IMR-90 (cell line): Measurements from ENCODE around the gene CNGB1. TPM values are rescaled to one million over a fixed set of nuclear protein-coding genes. Genes with fewer than 3 reads are reported as not detected.

Source experiments
- ATAC-seq: fragments of 200-7000 bp; cut with Tn5 transposase; 2 replicates; pipeline ENCODE4 v1.9.1; 2020; ENCODE audit warnings: low read depth, mild to moderate bottlenecking, moderate library complexity
- BruUV-seq: library from RNA; stranded (reverse); fragments of 400-500 nt; replicated peaks from 2 replicates; lab custom pipeline; 2021; lab: Mats Ljungman, UMichigan
- CTCF ChIA-PET: fragments of 300-600 bp; formaldehyde crosslinking; extraction: SDS; loops from one replicate; lab custom pipeline; 2021; ENCODE audit warnings: antibody characterized with exemption; lab: Yijun Ruan, JAX
- POLR2A ChIA-PET: fragments of 300-600 bp; sonication (Branson Sonifier 250); formaldehyde crosslinking; loops from one replicate; lab custom pipeline; 2022; ENCODE audit warnings: antibody characterized with exemption; ENCODE audit not compliant: unreplicated experiment; lab: Charles Lee
- DNase-seq: peaks from one replicate; pipeline ENCODE4 v3.0.0; 2013
- H2AFZ ChIP-seq: replicated peaks from 2 replicates; pipeline ENCODE3; 2013; ENCODE audit warnings: low read length, mild to moderate bottlenecking; ENCODE audit not compliant: poor library complexity
- H2AK5ac ChIP-seq: 2 replicates; pipeline ENCODE4 v1.6.1; 2013; ENCODE audit warnings: low read depth, low read length, inconsistent platforms
- H2AK9ac ChIP-seq: replicated peaks from 2 replicates; pipeline ENCODE3; 2013; ENCODE audit warnings: mild to moderate bottlenecking, low read depth, low read length, moderate library complexity; ENCODE audit not compliant: poor library complexity
- H2BK120ac ChIP-seq: 2 replicates; pipeline ENCODE4 v1.6.1; 2013; ENCODE audit warnings: low read depth, low read length, inconsistent platforms
- H2BK15ac ChIP-seq: 3 replicates; pipeline ENCODE4 v1.6.1; 2013; ENCODE audit warnings: low read depth, low read length, inconsistent platforms
- H2BK20ac ChIP-seq: 2 replicates; pipeline ENCODE4 v1.6.1; 2013; ENCODE audit warnings: low read depth, mild to moderate bottlenecking, inconsistent platforms, low read length, moderate library complexity
- H2BK5ac ChIP-seq: 2 replicates; pipeline ENCODE4 v1.6.1; 2013; ENCODE audit warnings: mild to moderate bottlenecking, low read depth, low read length, inconsistent platforms; ENCODE audit not compliant: poor library complexity, severe bottlenecking
- H3K14ac ChIP-seq: replicated peaks from 2 replicates; pipeline ENCODE4 v1.6.1; 2013; ENCODE audit warnings: low read depth, low read length, inconsistent platforms
- H3K18ac ChIP-seq: 2 replicates; pipeline ENCODE4 v1.6.1; 2013; ENCODE audit warnings: low read depth, low read length, control low read depth
- H3K23ac ChIP-seq: 2 replicates; pipeline ENCODE4 v1.6.1; 2013; ENCODE audit warnings: low read depth, low read length, inconsistent platforms
- H3K27ac ChIP-seq: 2 replicates; pipeline ENCODE4 v1.5.1; 2013; ENCODE audit warnings: mild to moderate bottlenecking, control low read depth, low read length; ENCODE audit not compliant: insufficient read depth
- H3K27me3 ChIP-seq: 2 replicates; pipeline ENCODE4 v1.6.1; 2013; ENCODE audit warnings: low read length; ENCODE audit not compliant: control insufficient read depth, insufficient read depth
- H3K36me3 ChIP-seq: 2 replicates; pipeline ENCODE4 v1.6.1; 2013; ENCODE audit warnings: low read length, mixed read lengths; ENCODE audit not compliant: control insufficient read depth, insufficient read depth
- H3K4ac ChIP-seq: 2 replicates; pipeline ENCODE4 v1.6.1; 2013; ENCODE audit warnings: low read depth, low read length, inconsistent platforms
- H3K4me1 ChIP-seq: 2 replicates; pipeline ENCODE4 v1.6.1; 2013; ENCODE audit warnings: low read length, mixed read lengths; ENCODE audit not compliant: control insufficient read depth, insufficient read depth
- H3K4me2 ChIP-seq: 2 replicates; pipeline ENCODE4 v1.6.1; 2013; ENCODE audit warnings: low read depth, mild to moderate bottlenecking, control low read depth, low read length, moderate library complexity
- H3K4me3 ChIP-seq: 2 replicates; pipeline ENCODE4 v1.5.1; 2013; ENCODE audit warnings: low read depth, mild to moderate bottlenecking, control low read depth, low read length, moderate library complexity; ENCODE audit not compliant: insufficient read depth
- H3K56ac ChIP-seq: 2 replicates; pipeline ENCODE4 v1.6.1; 2013; ENCODE audit warnings: low read length, inconsistent platforms; ENCODE audit not compliant: insufficient read depth; ENCODE audit errors: extremely low read depth
- H3K79me1 ChIP-seq, 2 experiments: 2 replicates each; pipeline ENCODE4 v1.6.1; 2013; ENCODE audit warnings: low read length in 2 of 2, inconsistent platforms in 1 of 2, low read depth in 1 of 2
- H3K9ac ChIP-seq: 2 replicates; pipeline ENCODE4 v1.6.1; 2013; ENCODE audit warnings: low read depth, low read length, control low read depth
- H3K9me1 ChIP-seq: 2 replicates; pipeline ENCODE4 v1.6.1; 2013; ENCODE audit warnings: low read length, inconsistent platforms; ENCODE audit not compliant: insufficient read depth
- H3K9me3 ChIP-seq: 2 replicates; pipeline ENCODE4 v1.6.1; 2013; ENCODE audit warnings: low read length; ENCODE audit not compliant: control insufficient read depth, insufficient read depth
- H4K20me1 ChIP-seq: 2 replicates; pipeline ENCODE4 v1.6.1; 2013; ENCODE audit warnings: low read length, inconsistent platforms; ENCODE audit not compliant: insufficient read depth
- H4K5ac ChIP-seq: 2 replicates; pipeline ENCODE4 v1.6.1; 2013; ENCODE audit warnings: mild to moderate bottlenecking, low read depth, low read length, control low read depth
- H4K8ac ChIP-seq, 2 experiments: 2 replicates each; pipeline ENCODE4 v1.6.1; 2013; ENCODE audit warnings: low read depth in 2 of 2, low read length in 2 of 2, control low read depth in 1 of 2, inconsistent platforms in 1 of 2
- H4K91ac ChIP-seq: 2 replicates; pipeline ENCODE4 v1.6.1; 2013; ENCODE audit warnings: low read depth, low read length, inconsistent platforms; ENCODE audit not compliant: insufficient read depth
- BHLHE40 ChIP-seq: fragments of 150-350 bp; IDR thresholded peaks from 2 replicates; pipeline ENCODE4 v1.6.1; 2016; ENCODE audit warnings: mild to moderate bottlenecking, low read depth, low read length
- CHD1 ChIP-seq: IDR thresholded peaks from 2 replicates; pipeline ENCODE4 v1.6.1; 2012; ENCODE audit warnings: low read depth, low read length, improper control_type of control experiment
- CTCF ChIP-seq: conservative IDR thresholded peaks from 2 replicates; pipeline ENCODE4 v1.5.1; 2012; ENCODE audit warnings: mild to moderate bottlenecking, low read depth, low read length, improper control_type of control experiment
- ELK1 ChIP-seq: fragments of 150-350 bp; IDR thresholded peaks from 2 replicates; pipeline ENCODE4 v1.6.1; 2016; ENCODE audit warnings: low read depth, mild to moderate bottlenecking, low read length, moderate library complexity, borderline replicate concordance
- FOS ChIP-seq: fragments of 150-350 bp; IDR thresholded peaks from 2 replicates; pipeline ENCODE4 v1.6.1; 2016; ENCODE audit warnings: low read depth, low read length
- MAZ ChIP-seq: IDR thresholded peaks from 2 replicates; pipeline ENCODE4 v1.6.1; 2012; ENCODE audit warnings: low read depth, mild to moderate bottlenecking, low read length, improper control_type of control experiment, moderate library complexity, borderline replicate concordance
- NFE2L2 ChIP-seq: fragments of 150-350 bp; IDR thresholded peaks from 2 replicates; pipeline ENCODE4 v1.6.1; 2016; ENCODE audit warnings: low read depth, mild to moderate bottlenecking, low read length
- POLR2A ChIP-seq: IDR thresholded peaks from 2 replicates; pipeline ENCODE4 v1.6.1; 2012; ENCODE audit warnings: mild to moderate bottlenecking, low read depth, low read length
- RAD21 ChIP-seq: IDR thresholded peaks from 2 replicates; pipeline ENCODE4 v1.6.1; 2012; ENCODE audit warnings: low read length, improper control_type of control experiment
- RCOR1 ChIP-seq: IDR thresholded peaks from 2 replicates; pipeline ENCODE4 v1.6.1; 2012; ENCODE audit warnings: mild to moderate bottlenecking, low read length, improper control_type of control experiment; ENCODE audit not compliant: insufficient replicate concordance
- RFX5 ChIP-seq: IDR thresholded peaks from 2 replicates; pipeline ENCODE4 v1.8.0; 2012; ENCODE audit warnings: low read depth, mild to moderate bottlenecking, low read length, moderate library complexity
- SMC3 ChIP-seq: fragments of 150-350 bp; IDR thresholded peaks from 2 replicates; pipeline ENCODE4 v1.6.1; 2016; ENCODE audit warnings: low read depth, mild to moderate bottlenecking, antibody characterized with exemption, low read length, moderate library complexity
- WGBS, 2 experiments: methylation state at CpG; one replicate each; pipeline versions ENCODE4 v1.1.5 to v1.1.7; 2013; ENCODE audit warnings: missing lambda C conversion rate in 2 of 2; ENCODE audit not compliant: insufficient read length in 1 of 2; ENCODE audit errors: extremely low coverage in 2 of 2; 5-methylcytosine and 5-hydroxymethylcytosine counted together
- dilution Hi-C: fragments of 300-500 bp; cut with HindIII; formaldehyde crosslinking; loops from one replicate; pipeline ENCODE4 v1.14.3; 2018; ENCODE audit warnings: low sequenced_read_pairs; ENCODE audit not compliant: unreplicated experiment
- in situ Hi-C: fragments of 300-500 bp; cut with MboI; formaldehyde crosslinking; loops from 3 replicates; pipeline ENCODE4 v1.14.3; 2019; ENCODE audit warnings: low sequenced_read_pairs, inconsistent platforms, mixed read lengths
- intact Hi-C: fragments of 100-400 bp; cut with micrococcal nuclease; formaldehyde crosslinking; loops from 2 replicates; pipeline ENCODE4 v1.10.0; 2022
- polyA plus RNA-seq, 3 experiments: library from polyadenylated mRNA; depleted of rRNA; stranded (reverse); fragments of >200 nt; gene quantifications; 2 replicates each; pipeline ENCODE4 v1.2.3, GENCODE V29; 2012; ENCODE audit warnings: low replicate concordance in 1 of 3
- total RNA-seq: library from RNA; depleted of rRNA; stranded (reverse); fragments of >200 nt; gene quantifications from 2 replicates; pipeline ENCODE4 v1.2.3, GENCODE V29; 2012

The CNGB1 gene
- total and polyA plus RNA-seq, 2 of the 4 experiments (the other 2 are of a cell fraction) = not detected

DNA sequence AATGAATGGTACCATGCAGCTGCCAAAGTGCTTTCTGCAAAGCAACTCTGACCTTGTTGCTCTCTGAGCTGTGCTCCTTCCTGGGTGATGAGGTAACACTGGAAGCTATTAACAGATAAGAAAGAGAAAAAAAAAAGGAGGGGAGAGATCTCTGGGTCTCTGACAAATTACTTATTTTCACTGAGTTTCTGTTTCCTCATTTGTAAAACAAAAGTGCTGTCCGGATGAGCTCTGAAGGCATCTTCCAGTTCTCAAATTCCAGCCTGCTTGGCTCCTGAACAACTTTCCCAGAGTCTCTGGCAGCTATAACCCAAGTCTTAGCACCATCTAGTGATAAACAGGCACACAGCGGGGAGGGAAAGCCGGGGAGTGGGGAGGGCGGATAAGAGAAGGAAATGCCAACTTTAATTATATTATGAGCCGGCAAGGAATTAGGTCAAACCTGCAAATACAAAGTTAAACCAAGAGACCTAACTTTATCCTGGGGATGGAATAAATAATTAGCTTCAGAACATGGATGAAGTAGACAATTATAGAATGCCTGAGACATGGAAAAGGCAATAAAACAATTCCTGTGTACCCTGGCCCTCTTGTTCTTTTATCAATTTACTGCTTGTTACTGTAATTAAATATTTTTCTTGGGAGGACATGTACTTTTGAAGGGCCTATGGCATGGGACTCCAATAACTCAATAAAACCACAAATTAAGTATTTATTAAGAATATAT is 107.3 kb downstream of the CNGB1 start:
- H3K36me3 ChIP-seq = no peaks in the 10 kb centered on the region
- no peak overlapping the region for H3K4me3 ChIP-seq
- H3K79me1 ChIP-seq = no peaks in the 10 kb centered on the region
- no peak overlapping the region for H4K5ac ChIP-seq
- no peaks in the 10 kb centered on the region for H3K27me3 ChIP-seq
- intact Hi-C loops = loop anchor here (1.0 to 10.0 kb wide), 3 partner anchors 62 to 269 kb away; no protein-coding TSS in a partner anchor
- H4K20me1 ChIP-seq = no peaks in the 10 kb centered on the region
- no peak overlapping the region for H4K91ac ChIP-seq
- H2AK5ac ChIP-seq = no peak overlapping the region
- H4K8ac ChIP-seq = no peak overlapping the region
- no peaks in the 10 kb centered on the region for H3K9me1 ChIP-seq
- peaks cover 4% of the 10 kb centered on the region for H3K4me1 ChIP-seq
- H3K56ac ChIP-seq = no peak overlapping the region
- no peaks in the 10 kb centered on the region for H3K9me3 ChIP-seq
- H2AK9ac ChIP-seq = no peak overlapping the region
- peak; percentile 79 for DNase-seq
- dilution Hi-C loops = no loop called here
- H2BK120ac ChIP-seq = no peak overlapping the region
- H3K4ac ChIP-seq = no peak overlapping the region
- peak overlapping the region; percentile 41; the same call in 1 of the 2 replicates for H3K14ac ChIP-seq
- no peak overlapping the region for H2BK15ac ChIP-seq
- H3K9ac ChIP-seq = no peak overlapping the region
- WGBS, 2 experiments = no CpG with 5 or more reads among the region's 5 CpGs
- H2BK5ac ChIP-seq = no peak overlapping the region
- no peak overlapping the region for H2BK20ac ChIP-seq
- in situ Hi-C loops = loop anchor here (10.0 kb wide), 2 partner anchors 109 to 279 kb away; no protein-coding TSS in a partner anchor
- no peak overlapping the region for H3K18ac ChIP-seq
- POLR2A ChIA-PET = no interaction called here
- TF ChIP-seq POLR2A = no peak
- TF ChIP-seq SMC3 = peak; percentile 74
- TF ChIP-seq ELK1 = no peak
- no peak for TF ChIP-seq BHLHE40
- TF ChIP-seq CHD1 = no peak
- TF ChIP-seq RCOR1 = no peak
- no peak for TF ChIP-seq NFE2L2
- peak; percentile 77 for TF ChIP-seq RAD21
- TF ChIP-seq FOS = no peak
- peak; percentile 71 for TF ChIP-seq MAZ
- TF ChIP-seq RFX5 = no peak
- peak; percentile 78 for TF ChIP-seq CTCF
- no peak overlapping the region for H2AFZ ChIP-seq
- H3K23ac ChIP-seq = no peak overlapping the region
- peak overlapping the region; percentile 61 for H3K4me2 ChIP-seq
- ATAC-seq = peak; percentile 93
- no peak overlapping the region for H3K27ac ChIP-seq
- CTCF ChIA-PET = interaction anchor here (0.6 to 1.9 kb wide), 13 partner anchors 15 to 634 kb away, joined by 3 to 12 read pairs (median 4); no protein-coding TSS in a partner anchor
- no TSS peak for BruUV-seq
